HuH-7 (cell line): ENCODE measurements around the gene ATP11A.
"Not testable (repeated sequence)": the region's sequence is repeated elsewhere in the genome, so short reads cannot be mapped to it uniquely, and the experiment has no call there.

ENCODE experiments used
- DNase-seq: peaks from one replicate; pipeline ENCODE4 v3.0.0; 2011; ENCODE audit warnings: low spot score

ATP11A gene

GRCh38 chr13:112692586-112692985, 2.7 kb downstream of the ATP11A start:
- no peak for DNase-seq

- no peak for DNase-seq
Observed at GRCh38 chr13:112693831-112694497, 4.1 kb downstream of the ATP11A start.

GRCh38 chr13:112695121-112695520, 5.3 kb downstream of the ATP11A start:
- no peak for DNase-seq

- no peak for DNase-seq
Observed at GRCh38 chr13:112696001-112696868, 6.4 kb downstream of the ATP11A start.

- DNase-seq: no peak
Observed at GRCh38 chr13:112696869-112697465, 7.1 kb downstream of the ATP11A start.

GRCh38 chr13:112697756-112698655, 8.2 kb downstream of the ATP11A start:
- DNase-seq: no peak

- no peak for DNase-seq
Observed at GRCh38 chr13:112699322-112699918, 9.6 kb downstream of the ATP11A start.

GRCh38 chr13:112700291-112701060, 10.6 kb downstream of the ATP11A start:
- DNase-seq: no peak

GRCh38 chr13:112702341-112702985, 12.6 kb downstream of the ATP11A start:
- DNase-seq: no peak

- no peak for DNase-seq
Observed at GRCh38 chr13:112702986-112703379, 13.1 kb downstream of the ATP11A start.

GRCh38 chr13:112703449-112704284, 13.8 kb downstream of the ATP11A start:
- no peak for DNase-seq

- no peak for DNase-seq
Observed at GRCh38 chr13:112704308-112705145, 14.7 kb downstream of the ATP11A start.

- DNase-seq: no peak
Observed at GRCh38 chr13:112705286-112705685, 15.4 kb downstream of the ATP11A start.

GRCh38 chr13:112706171-112706570, 16.3 kb downstream of the ATP11A start:
- DNase-seq: no peak

- DNase-seq: no peak
Observed at GRCh38 chr13:112708560-112709240, 18.9 kb downstream of the ATP11A start.

- DNase-seq: not testable (repeated sequence)
Observed at GRCh38 chr13:112709316-112709715, 19.5 kb downstream of the ATP11A start.

GRCh38 chr13:112709825-112710783, 20.3 kb downstream of the ATP11A start:
- DNase-seq: no peak
